A673 (cell line): ENCODE results near the gene ISM1. TPM values are rescaled to one million over a fixed set of nuclear protein-coding genes. Genes with fewer than 3 reads are reported as not detected.

Experiments used
- BruUV-seq: library from RNA; stranded (reverse); fragments of 400-500 nt; replicated peaks from 2 replicates; lab custom pipeline; 2021; lab: Mats Ljungman, UMichigan
- CTCF ChIA-PET: fragments of 300-600 bp; sonication (Branson Sonifier 250); formaldehyde crosslinking; loops from one replicate; lab custom pipeline; 2022; ENCODE audit warnings: antibody characterized with exemption; lab: Charles Lee
- POLR2A ChIA-PET: fragments of 300-600 bp; sonication (Branson Sonifier 250); formaldehyde crosslinking; loops from one replicate; lab custom pipeline; 2022; ENCODE audit warnings: antibody characterized with exemption; ENCODE audit not compliant: low non-redundant PET; lab: Charles Lee
- DNase-seq: peaks from one replicate; pipeline ENCODE4 v3.0.0-alpha.2; 2015; ENCODE audit warnings: low spot score
- H3K27ac ChIP-seq: fragments of 200-600 bp; sonication (generic); 2 replicates; pipeline ENCODE4 v1.5.1; 2016; ENCODE audit warnings: mixed run types, low read depth, mild to moderate bottlenecking, mixed read lengths, antibody characterized with exemption, low read length; ENCODE audit not compliant: poor library complexity, severe bottlenecking
- H3K27me3 ChIP-seq: fragments of 200-600 bp; sonication (generic); replicated peaks from 2 replicates; pipeline ENCODE4 v1.6.1; 2017; ENCODE audit warnings: mixed run types, low read depth, mild to moderate bottlenecking, mixed read lengths, antibody characterized with exemption, low read length; ENCODE audit not compliant: insufficient read depth, poor library complexity
- H3K36me3 ChIP-seq: fragments of 200-600 bp; sonication (generic); 2 replicates; pipeline ENCODE4 v1.6.1; 2016; ENCODE audit warnings: mixed run types, mild to moderate bottlenecking, mixed read lengths, antibody characterized with exemption, low read length; ENCODE audit not compliant: insufficient read depth, poor library complexity, severe bottlenecking
- H3K4me1 ChIP-seq: fragments of 200-600 bp; sonication (generic); 2 replicates; pipeline ENCODE4 v1.6.1; 2017; ENCODE audit warnings: mixed run types, mild to moderate bottlenecking, mixed read lengths, antibody characterized with exemption, low read length; ENCODE audit not compliant: insufficient read depth, poor library complexity, severe bottlenecking
- H3K4me3 ChIP-seq: fragments of 200-600 bp; sonication (generic); 2 replicates; pipeline ENCODE4 v1.5.1; 2016; ENCODE audit warnings: low read depth, mixed run types, mild to moderate bottlenecking, mixed read lengths, low read length; ENCODE audit not compliant: poor library complexity, severe bottlenecking
- H3K9me3 ChIP-seq: fragments of 200-600 bp; sonication (generic); 2 replicates; pipeline ENCODE4 v1.6.1; 2016; ENCODE audit warnings: mixed run types, low read depth, mild to moderate bottlenecking, mixed read lengths, antibody characterized with exemption, low read length; ENCODE audit not compliant: poor library complexity, severe bottlenecking
- EZH2 ChIP-seq: fragments of 200-600 bp; sonication (generic); IDR thresholded peaks from 2 replicates; pipeline ENCODE4 v1.6.1; 2017; ENCODE audit warnings: borderline replicate concordance, low read depth, mild to moderate bottlenecking, mixed read lengths, antibody characterized with exemption, low read length; ENCODE audit not compliant: poor library complexity, severe bottlenecking
- intact Hi-C: fragments of 100-400 bp; cut with micrococcal nuclease; formaldehyde crosslinking; loops from one replicate; pipeline ENCODE4 v1.10.0; 2022; ENCODE audit not compliant: unreplicated experiment
- total RNA-seq: library from RNA; stranded (reverse); gene quantifications from 2 replicates; pipeline ENCODE4 v1.2.3, GENCODE V29; 2021
- TF ChIP-seq, protein P1 (sequence below): fragments of 300-800, 200-600 bp; sonication (generic); conservative IDR thresholded peaks from 2 replicates; pipeline ENCODE4 v1.5.1; 2017; ENCODE audit warnings: low read depth, mild to moderate bottlenecking, antibody characterized with exemption, low read length, moderate library complexity, mixed read lengths

ISM1 gene
- total RNA-seq, 1 experiment from 2014 or later: 0.11 TPM

DNA sequence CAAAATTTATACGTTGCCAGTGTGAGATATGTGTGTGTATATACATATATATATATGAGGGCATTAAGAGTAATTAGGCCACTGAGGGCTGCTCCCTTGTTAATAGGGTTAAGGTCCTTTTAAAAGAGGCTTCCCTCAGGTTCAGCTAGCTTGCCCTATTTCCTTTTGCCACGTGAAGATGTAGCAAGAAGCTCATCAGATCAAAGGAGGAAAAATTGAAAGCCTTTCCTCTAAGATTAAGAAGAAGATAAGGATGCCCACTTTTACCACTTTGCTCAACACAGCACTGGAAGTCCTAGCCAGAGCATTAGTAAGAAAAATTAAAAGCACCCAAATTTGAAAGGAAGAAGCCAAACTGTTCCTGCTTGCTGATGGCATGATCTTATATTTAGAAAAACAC lies 33.2 kb upstream of the ISM1 start:
- DNase-seq: no peak
- intact Hi-C loops: no loop called here
- ChIA-PET POLR2A (no interaction called here), CTCF (no interaction called here)
- BruUV-seq: no TSS peak
- no peaks in the 10 kb centered on the region for H3K27me3 ChIP-seq
- H3K36me3 ChIP-seq: no peaks in the 10 kb centered on the region
- no peaks in the 10 kb centered on the region for H3K9me3 ChIP-seq
- TF ChIP-seq, protein P1, sequence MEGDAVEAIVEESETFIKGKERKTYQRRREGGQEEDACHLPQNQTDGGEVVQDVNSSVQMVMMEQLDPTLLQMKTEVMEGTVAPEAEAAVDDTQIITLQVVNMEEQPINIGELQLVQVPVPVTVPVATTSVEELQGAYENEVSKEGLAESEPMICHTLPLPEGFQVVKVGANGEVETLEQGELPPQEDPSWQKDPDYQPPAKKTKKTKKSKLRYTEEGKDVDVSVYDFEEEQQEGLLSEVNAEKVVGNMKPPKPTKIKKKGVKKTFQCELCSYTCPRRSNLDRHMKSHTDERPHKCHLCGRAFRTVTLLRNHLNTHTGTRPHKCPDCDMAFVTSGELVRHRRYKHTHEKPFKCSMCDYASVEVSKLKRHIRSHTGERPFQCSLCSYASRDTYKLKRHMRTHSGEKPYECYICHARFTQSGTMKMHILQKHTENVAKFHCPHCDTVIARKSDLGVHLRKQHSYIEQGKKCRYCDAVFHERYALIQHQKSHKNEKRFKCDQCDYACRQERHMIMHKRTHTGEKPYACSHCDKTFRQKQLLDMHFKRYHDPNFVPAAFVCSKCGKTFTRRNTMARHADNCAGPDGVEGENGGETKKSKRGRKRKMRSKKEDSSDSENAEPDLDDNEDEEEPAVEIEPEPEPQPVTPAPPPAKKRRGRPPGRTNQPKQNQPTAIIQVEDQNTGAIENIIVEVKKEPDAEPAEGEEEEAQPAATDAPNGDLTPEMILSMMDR: no peak
- TF ChIP-seq EZH2: no peak
- no peak overlapping the region for H3K4me3 ChIP-seq
- no peaks in the 10 kb centered on the region for H3K4me1 ChIP-seq
- no peak overlapping the region for H3K27ac ChIP-seq

DNA sequence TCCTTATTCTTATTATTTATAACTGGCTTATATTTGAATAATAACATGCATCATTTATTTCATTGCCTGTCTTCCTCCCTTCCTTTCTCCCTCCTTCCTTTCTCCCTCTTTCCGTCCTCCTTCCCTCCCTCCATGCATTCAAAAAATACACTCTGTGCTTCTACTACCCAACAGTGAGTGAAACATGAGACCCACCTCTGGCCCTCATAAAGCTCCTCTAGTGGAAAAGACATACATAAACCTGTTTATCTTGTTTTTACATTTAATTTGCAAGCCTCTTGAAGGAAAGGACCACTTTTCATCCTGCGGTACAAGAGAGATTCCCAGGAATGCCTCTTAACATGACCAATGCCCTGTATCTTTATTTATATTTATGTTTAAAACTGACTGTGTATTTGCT lies 21.8 kb upstream of the ISM1 start:
- no peaks in the 10 kb centered on the region for H3K36me3 ChIP-seq
- no peak overlapping the region for H3K4me3 ChIP-seq
- DNase-seq: no peak
- no peak overlapping the region for H3K27ac ChIP-seq
- intact Hi-C loops: no loop called here
- no peaks in the 10 kb centered on the region for H3K27me3 ChIP-seq
- no peak for TF ChIP-seq EZH2
- TF ChIP-seq, protein P1: no peak
- POLR2A ChIA-PET: no interaction called here
- no peaks in the 10 kb centered on the region for H3K4me1 ChIP-seq
- BruUV-seq: no TSS peak
- no peaks in the 10 kb centered on the region for H3K9me3 ChIP-seq
- CTCF ChIA-PET: no interaction called here

DNA sequence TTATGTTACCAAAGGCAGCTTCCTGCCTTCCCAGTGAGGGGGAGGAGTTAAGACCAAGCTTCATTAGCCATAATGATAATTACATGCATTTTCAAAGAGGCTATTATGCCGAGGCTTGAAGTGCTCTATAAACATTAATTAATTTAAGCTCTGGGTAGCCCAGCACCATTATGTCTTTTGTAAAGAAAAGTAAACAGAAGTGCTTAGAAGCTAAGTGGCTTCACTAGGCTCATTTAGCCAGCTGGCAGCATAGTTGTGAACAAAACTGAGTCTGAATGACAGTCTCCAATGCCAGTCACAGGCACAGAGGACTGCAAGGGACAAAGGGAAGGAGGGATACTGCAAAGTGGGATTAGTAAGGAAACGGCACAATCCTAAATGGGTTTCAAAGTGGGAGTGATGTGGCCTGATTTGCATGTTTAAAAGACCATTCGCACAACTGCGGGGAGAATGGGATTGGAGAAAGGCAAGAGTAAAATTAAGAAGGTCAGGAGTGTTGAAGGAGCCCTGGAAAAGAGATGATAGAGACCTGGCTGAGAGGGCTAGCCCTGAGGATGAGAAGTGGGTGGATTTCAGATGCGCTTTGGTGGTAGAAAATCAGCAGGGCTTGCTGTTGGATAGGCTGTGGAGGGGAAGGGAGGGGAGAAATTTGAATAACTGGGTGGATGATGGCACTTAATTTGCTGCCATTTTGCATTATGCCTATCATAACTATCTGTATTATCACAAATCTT lies 20.1 kb upstream of the ISM1 start:
- intact Hi-C loops: no loop called here
- POLR2A ChIA-PET: interaction anchor here (0.9 kb wide), 1 partner anchor 957 kb away, joined by 5 read pairs; no protein-coding TSS in a partner anchor
- H3K4me1 ChIP-seq: no peaks in the 10 kb centered on the region

More for the DNA sequence above, 20.1 kb upstream of the ISM1 start:
- DNase-seq: peak; percentile 3
- BruUV-seq: no TSS peak
- H3K9me3 ChIP-seq: no peaks in the 10 kb centered on the region
- CTCF ChIA-PET: no interaction called here
- H3K27me3 ChIP-seq: no peaks in the 10 kb centered on the region
- TF ChIP-seq EZH2: no peak
- TF ChIP-seq, protein P1: no peak
- H3K27ac ChIP-seq: no peak overlapping the region
- H3K4me3 ChIP-seq: no peak overlapping the region
- H3K36me3 ChIP-seq: no peaks in the 10 kb centered on the region
